BE2C (cell line): ENCODE results near the gene CPLANE2.
"Not testable (repeated sequence)": the region's sequence is repeated elsewhere in the genome, so short reads cannot be mapped to it uniquely, and the experiment has no call there.

Experiments used
- DNase-seq: peaks from one replicate; pipeline ENCODE4 v3.0.0-alpha.2; 2020
- H3K27me3 ChIP-seq: fragments of 250-450 bp; sonication (Bioruptor Pico); 2 replicates; pipeline ENCODE4 v1.5.1; 2020; ENCODE audit warnings: mild to moderate bottlenecking
- H3K36me3 ChIP-seq: fragments of 250-450 bp; sonication (Bioruptor Pico); 2 replicates; pipeline ENCODE4 v1.5.1; 2020; ENCODE audit warnings: mild to moderate bottlenecking
- H3K4me1 ChIP-seq: fragments of 250-450 bp; sonication (Bioruptor Pico); 2 replicates; pipeline ENCODE4 v1.5.1; 2020
- H3K4me3 ChIP-seq: 2 replicates; pipeline ENCODE4 v1.5.1; 2011; ENCODE audit warnings: low read depth, low read length
- H3K9me3 ChIP-seq: fragments of 250-450 bp; sonication (Bioruptor Pico); 2 replicates; pipeline ENCODE4 v1.5.1; 2020
- CTCF ChIP-seq: IDR thresholded peaks from 2 replicates; pipeline ENCODE4 v1.5.1; 2012; ENCODE audit warnings: mild to moderate bottlenecking, low read depth, low read length

CPLANE2 gene

GRCh38 chr1:16247441-16247840, 10.5 kb upstream of the CPLANE2 start:
- DNase-seq: no peak
- H3K9me3 ChIP-seq: no peaks in the 10 kb centered on the region
- no peak overlapping the region for H3K4me3 ChIP-seq
- H3K36me3 ChIP-seq: peaks cover 15% of the 10 kb centered on the region
- H3K4me1 ChIP-seq: peaks cover 46% of the 10 kb centered on the region
- H3K27me3 ChIP-seq: no peaks in the 10 kb centered on the region
- no peak for TF ChIP-seq CTCF

GRCh38 chr1:16246961-16247360, 10.0 kb upstream of the CPLANE2 start:
- no peak for TF ChIP-seq CTCF
- Histone ChIP-seq H3K9me3 (no peaks in the 10 kb centered on the region), H3K27me3 (no peaks in the 10 kb centered on the region), H3K36me3 (peaks cover 14% of the 10 kb centered on the region), H3K4me3 (no peak overlapping the region), H3K4me1 (peaks cover 43% of the 10 kb centered on the region)
- DNase-seq: no peak

- H3K36me3 ChIP-seq, H3K9me3 ChIP-seq, H3K27me3 ChIP-seq, H3K4me3 ChIP-seq, DNase-seq: not testable (repeated sequence)
- H3K4me1 ChIP-seq: peaks cover 37% of the 10 kb centered on the region
Observed at GRCh38 chr1:16246239-16246638, 9.3 kb upstream of the CPLANE2 start.

GRCh38 chr1:16245476-16246196, 8.7 kb upstream of the CPLANE2 start:
- Histone ChIP-seq H3K4me3 (no peak overlapping the region), H3K4me1 (peaks cover 37% of the 10 kb centered on the region), H3K36me3 (peaks cover 1% of the 10 kb centered on the region), H3K9me3 (no peaks in the 10 kb centered on the region), H3K27me3 (no peaks in the 10 kb centered on the region)
- no peak for DNase-seq
- TF ChIP-seq CTCF: no peak

- Histone ChIP-seq H3K4me1 (peaks cover 34% of the 10 kb centered on the region), H3K27me3 (no peaks in the 10 kb centered on the region), H3K4me3 (no peak overlapping the region), H3K9me3 (no peaks in the 10 kb centered on the region), H3K36me3 (no peaks in the 10 kb centered on the region; the same call in 1 of the 2 replicates)
- no peak for TF ChIP-seq CTCF
- DNase-seq: no peak
Observed at GRCh38 chr1:16244650-16245285, 7.8 kb upstream of the CPLANE2 start.

- Histone ChIP-seq H3K4me3 (no peak overlapping the region), H3K4me1 (peaks cover 27% of the 10 kb centered on the region), H3K27me3 (no peaks in the 10 kb centered on the region), H3K36me3 (no peaks in the 10 kb centered on the region; the same call in 1 of the 2 replicates), H3K9me3 (no peaks in the 10 kb centered on the region)
- TF ChIP-seq CTCF: peak; percentile 81
- peak; percentile 70 for DNase-seq
Observed at GRCh38 chr1:16243936-16244649, 7.1 kb upstream of the CPLANE2 start.
